GM18511 (cell line): Measurements from ENCODE around the gene AP4B1.
"Not testable (repeated sequence)": the region's sequence is repeated elsewhere in the genome, so short reads cannot be mapped to it uniquely, and the experiment has no call there.

Experiments
- ATAC-seq: cut with Tn5 transposase; IDR thresholded peaks from one replicate; pipeline ENCODE4 v1.9.1; 2021; ENCODE audit warnings: mild to moderate bottlenecking, moderate library complexity; ENCODE audit not compliant: unreplicated experiment

AP4B1 gene

DNA sequence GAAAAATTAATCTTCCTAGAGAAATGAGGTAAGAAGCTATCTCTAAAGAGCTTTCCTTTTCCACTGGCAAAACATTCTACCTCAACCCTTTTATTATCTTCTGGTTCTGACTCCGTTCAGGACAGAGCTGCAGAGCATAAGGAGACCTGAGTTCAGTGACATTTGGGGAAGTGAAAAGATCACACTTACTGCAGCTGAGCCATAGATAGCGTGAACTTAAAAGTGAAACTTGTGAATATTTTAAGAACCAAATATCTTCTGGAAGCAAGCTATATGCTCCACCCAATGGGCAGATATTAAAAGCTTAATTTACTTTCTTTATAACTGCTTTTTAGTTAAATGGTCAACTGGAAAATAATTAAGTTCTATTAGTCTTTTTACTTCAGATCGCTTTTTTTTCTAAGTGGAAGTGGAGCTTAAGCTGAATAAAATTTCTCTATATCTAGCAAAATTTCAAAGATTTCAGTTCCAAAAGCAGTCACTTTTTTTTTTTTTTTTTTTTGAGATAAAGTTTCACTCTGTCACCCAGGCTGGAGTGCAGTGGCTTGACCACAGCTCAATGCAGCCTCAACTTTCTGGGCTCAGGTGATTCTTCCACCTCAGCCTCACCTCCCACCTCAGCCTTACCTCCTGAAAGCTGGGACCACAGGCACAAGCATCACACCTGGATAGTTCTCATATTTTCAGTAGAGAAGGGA is 45.0 kb downstream of the AP4B1 start:
- peak; percentile 88 for ATAC-seq

GRCh38 chr1:113858982-113859381 is 45.6 kb downstream of the AP4B1 start:
- no peak for ATAC-seq

- peak; percentile 56 for ATAC-seq
These were observed 46.2 kb downstream of the AP4B1 start for GRCh38 chr1:113858418-113858817.

- ATAC-seq = no peak
These were observed 46.8 kb downstream of the AP4B1 start for GRCh38 chr1:113857776-113858175.

DNA sequence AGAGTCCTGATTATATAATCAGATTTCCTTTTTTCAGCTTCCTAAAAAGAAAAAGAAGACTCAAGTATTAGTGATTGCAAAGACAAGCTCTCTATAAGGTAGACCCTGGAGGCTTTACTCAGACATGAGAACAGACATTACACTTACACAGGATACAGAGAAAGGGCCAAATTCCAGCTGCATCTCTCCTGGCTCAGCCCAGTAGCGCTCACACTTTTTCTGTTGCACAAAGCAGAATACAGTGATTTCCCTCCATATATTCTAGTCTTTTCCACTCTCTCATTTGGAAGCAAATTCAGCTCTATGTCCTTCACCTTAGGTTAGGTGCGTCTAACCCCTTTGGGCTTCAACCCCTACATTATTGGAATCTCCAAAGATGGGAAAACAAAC is 48.2 kb downstream of the AP4B1 start:
- ATAC-seq = no peak

GRCh38 chr1:113855630-113856400 is 48.8 kb downstream of the AP4B1 start:
- ATAC-seq = no peak

DNA sequence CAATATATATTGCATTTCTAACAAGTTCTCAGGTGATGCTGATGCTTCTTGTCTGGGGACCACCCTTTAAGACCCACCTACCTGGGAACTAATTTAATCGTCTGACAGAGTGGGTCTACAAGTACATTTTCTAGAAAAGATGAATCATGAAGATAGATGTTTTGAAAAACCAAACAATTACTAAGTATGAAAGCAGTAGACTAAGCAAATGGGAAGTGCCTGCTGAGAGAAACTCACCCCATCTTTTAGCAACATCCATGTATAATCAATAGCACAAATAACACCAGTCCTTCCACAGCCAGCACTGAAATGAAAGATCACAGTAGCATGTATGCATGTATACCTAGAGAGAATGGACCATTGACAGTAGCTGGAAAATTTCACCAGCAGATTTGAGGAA is 50.4 kb downstream of the AP4B1 start:
- ATAC-seq = no peak

- ATAC-seq = not testable (repeated sequence)
These were observed 51.9 kb downstream of the AP4B1 start for GRCh38 chr1:113852694-113853093.

- no peak for ATAC-seq
These were observed 54.3 kb downstream of the AP4B1 start for GRCh38 chr1:113850127-113850796.

GRCh38 chr1:113849072-113849471 is 55.5 kb downstream of the AP4B1 start:
- no peak for ATAC-seq

- no peak for ATAC-seq
These were observed 58.1 kb downstream of the AP4B1 start for GRCh38 chr1:113846391-113847035.
